Fibroblast of the aortic adventitia (primary cell): ENCODE results near the gene CD300C. TPM values are rescaled to one million over a fixed set of nuclear protein-coding genes. Genes with fewer than 3 reads are reported as not detected.

Source experiments
- DNase-seq: peaks from one replicate; pipeline ENCODE4 v3.0.0-alpha.2; 2010; ENCODE audit warnings: low read depth
- H3K4me3 ChIP-seq: 2 replicates; pipeline ENCODE4 v1.5.1; 2011; ENCODE audit warnings: low read depth, mild to moderate bottlenecking, control low read depth, low read length, moderate library complexity
- total RNA-seq: library from RNA; depleted of rRNA; stranded (reverse); fragments of >200 nt; gene quantifications from 2 replicates; pipeline ENCODE4 v1.2.3, GENCODE V29; 2012; ENCODE audit warnings: low replicate concordance
- TF ChIP-seq, protein P1 (sequence below): IDR thresholded peaks from 2 replicates; pipeline ENCODE4 v1.5.1; 2011; ENCODE audit warnings: mild to moderate bottlenecking, low read length, control low read depth, inconsistent platforms; ENCODE audit not compliant: insufficient read depth

CD300C gene
- not detected in 2 replicates for total RNA-seq

DNA sequence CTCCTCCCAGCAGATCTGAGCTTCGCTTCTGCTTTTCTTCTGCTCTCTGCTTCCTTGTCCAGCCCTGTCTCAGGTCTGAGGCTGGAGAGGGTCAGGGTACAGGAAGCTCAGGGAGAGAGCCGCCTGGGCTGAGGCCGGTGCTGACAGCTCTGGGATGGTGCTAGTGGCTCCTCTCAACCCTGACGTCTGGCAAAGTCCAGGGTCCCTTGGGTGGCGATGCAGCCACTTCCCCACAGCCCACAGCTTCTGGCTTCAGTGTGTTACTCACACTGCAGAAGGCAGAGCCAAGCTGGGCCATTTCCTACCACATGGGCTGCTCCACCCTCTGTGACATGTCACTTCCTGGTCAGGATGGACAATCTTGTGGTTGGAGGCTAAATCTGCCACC, at the start of gene CD300C:
Gene CD300C (minus strand): TSS at position 273 of the 388 bp plus-strand sequence. CDS start 333 bp downstream, outside the sequence.
- no peak for DNase-seq
- TF ChIP-seq, protein P1, sequence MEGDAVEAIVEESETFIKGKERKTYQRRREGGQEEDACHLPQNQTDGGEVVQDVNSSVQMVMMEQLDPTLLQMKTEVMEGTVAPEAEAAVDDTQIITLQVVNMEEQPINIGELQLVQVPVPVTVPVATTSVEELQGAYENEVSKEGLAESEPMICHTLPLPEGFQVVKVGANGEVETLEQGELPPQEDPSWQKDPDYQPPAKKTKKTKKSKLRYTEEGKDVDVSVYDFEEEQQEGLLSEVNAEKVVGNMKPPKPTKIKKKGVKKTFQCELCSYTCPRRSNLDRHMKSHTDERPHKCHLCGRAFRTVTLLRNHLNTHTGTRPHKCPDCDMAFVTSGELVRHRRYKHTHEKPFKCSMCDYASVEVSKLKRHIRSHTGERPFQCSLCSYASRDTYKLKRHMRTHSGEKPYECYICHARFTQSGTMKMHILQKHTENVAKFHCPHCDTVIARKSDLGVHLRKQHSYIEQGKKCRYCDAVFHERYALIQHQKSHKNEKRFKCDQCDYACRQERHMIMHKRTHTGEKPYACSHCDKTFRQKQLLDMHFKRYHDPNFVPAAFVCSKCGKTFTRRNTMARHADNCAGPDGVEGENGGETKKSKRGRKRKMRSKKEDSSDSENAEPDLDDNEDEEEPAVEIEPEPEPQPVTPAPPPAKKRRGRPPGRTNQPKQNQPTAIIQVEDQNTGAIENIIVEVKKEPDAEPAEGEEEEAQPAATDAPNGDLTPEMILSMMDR, result no peak
- H3K4me3 ChIP-seq, result no peak within 1 kb of the TSS

DNA sequence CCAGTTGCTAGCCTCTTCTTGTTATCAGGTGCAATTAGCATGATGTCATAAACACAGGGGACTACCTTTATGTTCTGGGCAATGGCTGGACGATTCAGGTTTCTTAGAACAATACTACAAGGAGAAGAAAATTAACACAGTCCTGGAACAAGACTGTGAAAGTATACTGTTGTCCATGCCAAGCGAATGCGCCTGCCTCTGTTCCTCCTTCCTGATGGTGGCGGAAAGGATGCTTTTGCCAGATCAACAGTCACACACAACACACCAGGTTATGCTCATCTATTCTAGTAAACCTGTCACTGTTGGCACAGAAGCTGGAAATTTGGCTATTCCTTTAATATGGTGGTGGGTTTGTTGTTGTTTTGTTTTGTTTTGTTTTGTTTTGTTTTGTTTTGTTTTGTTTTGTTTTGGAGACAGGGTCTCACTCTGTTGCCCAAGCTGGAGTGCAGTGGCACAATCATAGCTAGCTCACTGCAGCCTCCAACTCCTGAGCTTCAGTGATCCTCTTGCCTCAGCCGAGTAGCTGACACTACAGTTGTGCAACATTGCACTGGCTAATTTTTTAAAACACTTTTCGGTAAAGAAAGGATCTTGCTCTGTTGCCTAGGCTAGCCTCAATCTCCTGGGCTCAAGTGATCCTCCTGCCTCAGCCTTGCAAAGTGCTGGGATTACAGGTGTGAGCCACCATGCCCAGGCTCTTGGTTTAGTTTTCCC, 49.3 kb upstream of the CD300C start:
- TF ChIP-seq, protein P1, result no peak

DNA sequence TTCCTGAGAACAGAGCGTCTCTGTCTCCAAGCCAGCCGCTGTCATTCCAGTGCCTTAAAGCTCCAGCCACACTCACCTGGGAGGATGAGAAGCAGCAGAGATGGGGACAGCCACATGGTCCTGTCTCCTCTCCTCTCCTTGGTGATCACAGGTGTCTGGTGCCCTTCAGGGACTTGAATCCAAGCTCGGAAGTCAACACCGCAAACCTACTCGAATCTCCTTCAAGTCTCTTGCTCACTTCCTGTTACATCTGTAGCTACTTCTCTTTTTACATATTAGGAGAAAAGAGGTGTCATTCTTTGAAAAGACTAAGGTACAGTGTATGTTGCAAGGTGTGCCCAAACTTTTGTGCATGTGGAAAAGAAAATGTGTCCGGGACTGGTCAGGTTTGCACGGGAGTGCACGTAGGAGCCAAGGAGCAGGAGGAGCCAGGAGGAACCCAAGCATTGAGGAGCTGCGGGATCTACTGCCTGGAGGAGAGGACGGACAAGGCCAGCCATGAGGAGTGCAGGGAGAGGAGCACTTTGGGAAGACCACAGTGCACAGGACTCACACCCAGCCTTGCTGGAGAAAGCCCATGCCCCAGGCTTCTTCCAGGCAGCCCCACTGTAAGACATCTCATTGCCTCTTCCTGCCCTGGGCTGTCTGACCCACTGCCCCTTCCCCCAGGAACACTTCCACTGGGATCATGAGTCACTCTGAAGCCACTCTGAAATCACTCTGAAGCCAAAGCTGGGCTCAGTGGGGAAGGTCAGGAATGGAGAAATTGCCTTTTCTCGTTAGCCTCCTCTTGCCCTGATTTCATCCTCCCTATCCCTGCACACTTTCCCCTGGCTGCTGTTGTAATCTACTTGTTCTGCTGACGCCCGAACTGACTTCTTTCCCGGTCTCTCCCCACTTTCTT, 46.4 kb upstream of the CD300C start, which contains the start of gene CD300LD:
Gene CD300LD (minus strand): TSS at position 197 of the 904 bp plus-strand sequence. CDS start 81 bp downstream, at position 116.
- no peak within 1 kb of the TSS for H3K4me3 ChIP-seq
- TF ChIP-seq, protein P1, result no peak
- no peak for DNase-seq

More for the DNA sequence above, 49.3 kb upstream of the CD300C start:
- H3K4me3 ChIP-seq, result no peak overlapping the region
- no peak for DNase-seq

DNA sequence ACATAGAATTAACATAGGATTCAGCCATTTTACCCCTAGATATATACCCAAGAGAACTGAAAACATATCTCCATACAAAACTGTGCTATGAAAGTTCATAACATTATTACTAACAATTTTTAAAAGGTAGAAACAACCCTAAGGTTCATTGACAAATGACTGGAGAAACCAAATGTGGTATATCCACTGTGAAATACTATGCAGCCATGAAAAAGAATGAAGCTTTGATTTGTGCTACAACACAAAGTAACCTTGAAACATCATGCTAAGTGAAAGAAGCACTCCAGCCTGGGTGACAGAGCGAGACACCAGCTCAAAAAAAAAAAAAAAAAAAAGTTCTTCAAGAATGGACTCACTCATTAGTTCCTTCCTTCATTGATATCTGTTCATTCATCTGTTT, 45.6 kb upstream of the CD300C start:
- no peak for DNase-seq
- H3K4me3 ChIP-seq, result no peak overlapping the region
- TF ChIP-seq, protein P1, result no peak

DNA sequence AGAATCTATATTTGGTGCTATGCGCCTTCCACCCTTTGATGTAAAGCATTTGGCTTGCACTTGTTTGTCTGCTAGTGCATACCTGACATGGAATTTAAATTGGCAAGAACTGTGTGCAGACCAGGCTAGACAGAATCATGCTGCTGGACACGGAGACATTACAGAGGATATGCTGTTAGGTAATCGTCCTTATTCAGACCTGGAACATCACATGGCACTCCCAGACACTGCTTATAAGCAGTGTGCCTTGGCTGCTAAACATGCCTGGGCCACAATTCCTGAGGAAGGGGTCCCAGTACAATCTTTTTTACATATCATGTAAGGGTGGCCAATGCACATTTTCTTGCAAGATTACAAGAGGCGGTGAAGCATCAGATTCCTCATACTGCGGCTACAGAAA, 39.8 kb upstream of the CD300C start:
- no peak overlapping the region for H3K4me3 ChIP-seq
- TF ChIP-seq, protein P1, result no peak
- no peak for DNase-seq

DNA sequence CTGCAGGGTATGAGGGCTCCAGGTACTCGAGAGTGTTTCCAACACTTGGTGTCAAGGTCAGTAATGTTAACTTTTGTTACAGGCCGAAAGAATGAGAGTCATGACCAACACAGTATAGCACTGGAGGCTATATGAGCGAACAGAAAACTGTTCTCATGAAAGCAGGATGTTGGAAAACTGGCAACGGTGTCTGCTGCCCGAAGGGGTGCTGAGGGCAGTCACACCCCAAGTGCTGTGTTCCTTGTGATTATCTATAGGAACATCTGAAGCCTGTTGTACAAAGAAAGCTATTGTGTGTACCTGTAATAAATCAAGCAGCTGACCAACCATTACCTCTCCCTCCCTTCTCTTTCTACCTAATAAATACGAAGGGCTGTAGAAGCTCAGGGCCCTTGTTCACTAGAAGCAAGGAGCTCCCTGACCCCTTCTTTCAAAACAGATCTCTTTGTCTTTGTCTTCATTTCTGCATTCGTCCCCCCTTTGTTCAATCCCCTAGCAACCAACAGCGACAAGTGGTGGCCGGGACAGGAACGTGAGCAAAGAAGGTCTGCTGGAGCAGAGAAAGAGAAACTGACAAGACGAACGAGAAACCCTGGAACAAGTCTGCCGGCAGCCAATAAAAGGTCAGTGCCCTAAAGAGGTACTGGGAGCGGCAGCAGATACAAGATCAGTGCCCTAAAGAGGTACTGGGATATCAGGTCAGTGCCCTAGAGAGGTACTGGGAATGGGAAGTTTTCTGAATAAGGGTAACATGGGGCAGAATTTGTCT, 38.6 kb upstream of the CD300C start:
- TF ChIP-seq, protein P1, result no peak
- no peak overlapping the region for H3K4me3 ChIP-seq
- no peak for DNase-seq
